Ureter (tissue), 1 donor: Measurements from ENCODE around the gene SYNM. TPM values are rescaled to one million over a fixed set of nuclear protein-coding genes. Genes with fewer than 3 reads are reported as not detected.
"Not testable (repeated sequence)": the region's sequence is repeated elsewhere in the genome, so short reads cannot be mapped to it uniquely, and the experiment has no call there.

Source experiments
- DNase-seq: peaks from one replicate; pipeline ENCODE4 v3.0.0-alpha.2; 2020; ENCODE audit warnings: low spot score
- total RNA-seq: library from RNA; stranded (reverse); gene quantifications from one replicate; pipeline ENCODE4 v1.2.4, GENCODE V29; 2023
- donor health status: DM: yes; HTN: yes; CAD: no.

Gene SYNM
- total RNA-seq, 1 donor from 2014 or later, result 189 TPM

- DNase-seq, result no peak
Observed at GRCh38 chr15:99105514-99106341, 848 bp downstream of the SYNM start.

GRCh38 chr15:99106417-99107220, 1.7 kb downstream of the SYNM start:
- no peak for DNase-seq

GRCh38 chr15:99108993-99109392, 4.1 kb downstream of the SYNM start:
- DNase-seq, result no peak

GRCh38 chr15:99109555-99110021, 4.7 kb downstream of the SYNM start:
- no peak for DNase-seq

GRCh38 chr15:99110093-99110492, 5.2 kb downstream of the SYNM start:
- DNase-seq, result no peak

- no peak for DNase-seq
Observed at GRCh38 chr15:99110581-99111320, 5.9 kb downstream of the SYNM start.

GRCh38 chr15:99111641-99112040, 6.8 kb downstream of the SYNM start:
- not testable (repeated sequence) for DNase-seq

GRCh38 chr15:99113547-99114271, 8.8 kb downstream of the SYNM start:
- DNase-seq, result no peak

GRCh38 chr15:99114511-99115299, 9.8 kb downstream of the SYNM start:
- no peak for DNase-seq

- DNase-seq, result no peak
Observed at GRCh38 chr15:99115300-99116215, 10.7 kb downstream of the SYNM start.

- no peak for DNase-seq
Observed at GRCh38 chr15:99117111-99117510, 12.2 kb downstream of the SYNM start.

- DNase-seq, result no peak
Observed at GRCh38 chr15:99117563-99118257, 12.8 kb downstream of the SYNM start.

- no peak for DNase-seq
Observed at GRCh38 chr15:99118258-99118632, 13.4 kb downstream of the SYNM start.

- no peak for DNase-seq
Observed at GRCh38 chr15:99118801-99119546, 14.1 kb downstream of the SYNM start.

- DNase-seq, result no peak
Observed at GRCh38 chr15:99120050-99120777, 15.3 kb downstream of the SYNM start.

- no peak for DNase-seq
Observed at GRCh38 chr15:99121207-99121606, 16.3 kb downstream of the SYNM start.

GRCh38 chr15:99121691-99122410, 17.0 kb downstream of the SYNM start:
- DNase-seq, result no peak
